A673 (cell line): Measurements from ENCODE around the gene FAM181B. TPM values are rescaled to one million over a fixed set of nuclear protein-coding genes. Genes with fewer than 3 reads are reported as not detected.

ENCODE experiments used
- BruUV-seq: library from RNA; stranded (reverse); fragments of 400-500 nt; replicated peaks from 2 replicates; lab custom pipeline; 2021; lab: Mats Ljungman, UMichigan
- CTCF ChIA-PET: fragments of 300-600 bp; sonication (Branson Sonifier 250); formaldehyde crosslinking; loops from one replicate; lab custom pipeline; 2022; ENCODE audit warnings: antibody characterized with exemption; lab: Charles Lee
- POLR2A ChIA-PET: fragments of 300-600 bp; sonication (Branson Sonifier 250); formaldehyde crosslinking; loops from one replicate; lab custom pipeline; 2022; ENCODE audit warnings: antibody characterized with exemption; ENCODE audit not compliant: low non-redundant PET; lab: Charles Lee
- DNase-seq: peaks from one replicate; pipeline ENCODE4 v3.0.0-alpha.2; 2015; ENCODE audit warnings: low spot score
- H3K27ac ChIP-seq: fragments of 200-600 bp; sonication (generic); 2 replicates; pipeline ENCODE4 v1.5.1; 2016; ENCODE audit warnings: mixed run types, low read depth, mild to moderate bottlenecking, mixed read lengths, antibody characterized with exemption, low read length; ENCODE audit not compliant: poor library complexity, severe bottlenecking
- H3K27me3 ChIP-seq: fragments of 200-600 bp; sonication (generic); replicated peaks from 2 replicates; pipeline ENCODE4 v1.6.1; 2017; ENCODE audit warnings: mixed run types, low read depth, mild to moderate bottlenecking, mixed read lengths, antibody characterized with exemption, low read length; ENCODE audit not compliant: insufficient read depth, poor library complexity
- H3K36me3 ChIP-seq: fragments of 200-600 bp; sonication (generic); 2 replicates; pipeline ENCODE4 v1.6.1; 2016; ENCODE audit warnings: mixed run types, mild to moderate bottlenecking, mixed read lengths, antibody characterized with exemption, low read length; ENCODE audit not compliant: insufficient read depth, poor library complexity, severe bottlenecking
- H3K4me1 ChIP-seq: fragments of 200-600 bp; sonication (generic); 2 replicates; pipeline ENCODE4 v1.6.1; 2017; ENCODE audit warnings: mixed run types, mild to moderate bottlenecking, mixed read lengths, antibody characterized with exemption, low read length; ENCODE audit not compliant: insufficient read depth, poor library complexity, severe bottlenecking
- H3K4me3 ChIP-seq: fragments of 200-600 bp; sonication (generic); 2 replicates; pipeline ENCODE4 v1.5.1; 2016; ENCODE audit warnings: low read depth, mixed run types, mild to moderate bottlenecking, mixed read lengths, low read length; ENCODE audit not compliant: poor library complexity, severe bottlenecking
- H3K9me3 ChIP-seq: fragments of 200-600 bp; sonication (generic); 2 replicates; pipeline ENCODE4 v1.6.1; 2016; ENCODE audit warnings: mixed run types, low read depth, mild to moderate bottlenecking, mixed read lengths, antibody characterized with exemption, low read length; ENCODE audit not compliant: poor library complexity, severe bottlenecking
- EZH2 ChIP-seq: fragments of 200-600 bp; sonication (generic); IDR thresholded peaks from 2 replicates; pipeline ENCODE4 v1.6.1; 2017; ENCODE audit warnings: borderline replicate concordance, low read depth, mild to moderate bottlenecking, mixed read lengths, antibody characterized with exemption, low read length; ENCODE audit not compliant: poor library complexity, severe bottlenecking
- intact Hi-C: fragments of 100-400 bp; cut with micrococcal nuclease; formaldehyde crosslinking; loops from one replicate; pipeline ENCODE4 v1.10.0; 2022; ENCODE audit not compliant: unreplicated experiment
- total RNA-seq: library from RNA; stranded (reverse); gene quantifications from 2 replicates; pipeline ENCODE4 v1.2.3, GENCODE V29; 2021
- TF ChIP-seq, protein P1 (sequence below): fragments of 300-800, 200-600 bp; sonication (generic); conservative IDR thresholded peaks from 2 replicates; pipeline ENCODE4 v1.5.1; 2017; ENCODE audit warnings: low read depth, mild to moderate bottlenecking, antibody characterized with exemption, low read length, moderate library complexity, mixed read lengths

Gene FAM181B
- total RNA-seq, 1 experiment from 2014 or later: not detected

DNA sequence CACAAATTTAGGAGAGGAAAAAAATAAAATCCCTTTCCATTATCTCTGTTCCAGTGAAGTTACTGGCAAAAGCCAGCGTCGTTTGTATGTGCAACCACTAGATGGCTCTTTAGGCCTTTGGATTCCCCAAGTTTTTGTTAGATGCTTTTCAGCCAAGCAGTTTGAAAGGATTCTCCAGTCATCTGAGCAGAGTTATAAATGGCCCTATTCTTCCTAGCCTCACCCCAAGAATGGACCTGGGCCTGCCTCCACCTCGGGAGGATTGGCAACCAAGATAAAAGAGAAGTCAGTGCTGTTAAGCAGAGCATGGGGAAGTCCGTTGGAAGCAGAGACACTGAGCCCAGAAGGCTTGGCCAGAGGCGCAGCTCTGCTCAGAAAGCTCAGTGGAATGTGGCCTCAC is 15.4 kb downstream of the FAM181B start:
- no peak overlapping the region for H3K27ac ChIP-seq
- no peak overlapping the region for H3K4me3 ChIP-seq
- no peaks in the 10 kb centered on the region for H3K36me3 ChIP-seq
- intact Hi-C loops: loop anchor here (1.0 to 10.0 kb wide), 3 partner anchors 146 to 1102 kb away; no protein-coding TSS in a partner anchor
- ChIA-PET CTCF (interaction anchor here (0.8 to 1.5 kb wide), 4 partner anchors 144 to 1108 kb away, joined by 3 to 5 read pairs (median 4); no protein-coding TSS in a partner anchor), POLR2A (no interaction called here)
- peaks cover 1% of the 10 kb centered on the region for H3K27me3 ChIP-seq
- H3K4me1 ChIP-seq: no peaks in the 10 kb centered on the region
- no TSS peak for BruUV-seq
- TF ChIP-seq EZH2: no peak
- TF ChIP-seq, protein P1, sequence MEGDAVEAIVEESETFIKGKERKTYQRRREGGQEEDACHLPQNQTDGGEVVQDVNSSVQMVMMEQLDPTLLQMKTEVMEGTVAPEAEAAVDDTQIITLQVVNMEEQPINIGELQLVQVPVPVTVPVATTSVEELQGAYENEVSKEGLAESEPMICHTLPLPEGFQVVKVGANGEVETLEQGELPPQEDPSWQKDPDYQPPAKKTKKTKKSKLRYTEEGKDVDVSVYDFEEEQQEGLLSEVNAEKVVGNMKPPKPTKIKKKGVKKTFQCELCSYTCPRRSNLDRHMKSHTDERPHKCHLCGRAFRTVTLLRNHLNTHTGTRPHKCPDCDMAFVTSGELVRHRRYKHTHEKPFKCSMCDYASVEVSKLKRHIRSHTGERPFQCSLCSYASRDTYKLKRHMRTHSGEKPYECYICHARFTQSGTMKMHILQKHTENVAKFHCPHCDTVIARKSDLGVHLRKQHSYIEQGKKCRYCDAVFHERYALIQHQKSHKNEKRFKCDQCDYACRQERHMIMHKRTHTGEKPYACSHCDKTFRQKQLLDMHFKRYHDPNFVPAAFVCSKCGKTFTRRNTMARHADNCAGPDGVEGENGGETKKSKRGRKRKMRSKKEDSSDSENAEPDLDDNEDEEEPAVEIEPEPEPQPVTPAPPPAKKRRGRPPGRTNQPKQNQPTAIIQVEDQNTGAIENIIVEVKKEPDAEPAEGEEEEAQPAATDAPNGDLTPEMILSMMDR: peak; percentile 87
- H3K9me3 ChIP-seq: no peaks in the 10 kb centered on the region
- peak; percentile 69 for DNase-seq

DNA sequence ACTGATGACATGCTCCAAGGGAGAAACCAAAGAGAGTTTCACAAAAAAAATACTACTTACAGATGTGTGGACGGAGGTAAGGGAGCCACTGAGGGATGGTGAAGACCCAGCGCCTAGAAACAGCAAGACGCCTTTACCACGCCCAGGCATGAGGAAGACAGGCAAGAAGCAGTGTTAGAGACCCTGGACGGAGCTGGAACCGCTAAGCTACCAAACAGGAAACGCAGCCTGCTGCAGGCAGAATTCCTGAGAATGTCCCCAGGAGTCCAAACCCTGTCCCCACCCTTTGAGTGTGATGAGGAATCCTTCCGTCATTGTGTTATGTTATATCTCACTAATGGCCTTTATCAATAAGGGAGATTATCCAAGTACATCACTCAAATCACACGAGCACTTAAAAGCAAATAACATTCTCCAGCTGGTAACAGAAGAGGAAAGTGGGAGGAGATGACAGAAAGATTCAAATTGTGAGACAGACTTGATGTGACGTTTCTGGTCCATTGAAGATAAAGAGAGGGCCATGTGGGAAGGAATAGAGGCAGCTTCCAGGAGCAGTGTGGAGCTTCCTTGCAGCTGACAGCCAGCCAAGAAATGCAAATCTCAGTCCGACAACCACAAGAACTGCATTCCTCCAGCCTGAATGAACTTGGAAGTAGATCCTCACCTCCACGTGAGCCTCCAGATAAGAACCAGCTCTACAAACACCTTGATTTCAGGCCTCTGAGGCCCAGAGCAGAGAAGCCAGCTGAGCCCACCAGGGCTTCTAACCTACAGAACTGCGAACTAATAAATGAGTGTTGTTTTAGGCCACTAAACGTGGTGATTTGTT is 19.1 kb downstream of the FAM181B start:
- Histone ChIP-seq H3K4me1 (no peaks in the 10 kb centered on the region), H3K4me3 (no peak overlapping the region), H3K9me3 (no peaks in the 10 kb centered on the region), H3K27ac (no peak overlapping the region), H3K27me3 (peaks cover 12% of the 10 kb centered on the region), H3K36me3 (no peaks in the 10 kb centered on the region)
- no peak for DNase-seq
- no TSS peak for BruUV-seq
- POLR2A ChIA-PET: interaction anchor here (0.6 kb wide), 1 partner anchor 569 kb away, joined by 4 read pairs; no protein-coding TSS in a partner anchor
- TF ChIP-seq, protein P1: no peak
- no peak for TF ChIP-seq EZH2
- CTCF ChIA-PET: interaction anchor here (0.6 kb wide), 1 partner anchor 485 kb away, joined by 3 read pairs; no protein-coding TSS in a partner anchor
- intact Hi-C loops: loop anchor here (10.0 kb wide), 1 partner anchor 210 kb away; no protein-coding TSS in a partner anchor

DNA sequence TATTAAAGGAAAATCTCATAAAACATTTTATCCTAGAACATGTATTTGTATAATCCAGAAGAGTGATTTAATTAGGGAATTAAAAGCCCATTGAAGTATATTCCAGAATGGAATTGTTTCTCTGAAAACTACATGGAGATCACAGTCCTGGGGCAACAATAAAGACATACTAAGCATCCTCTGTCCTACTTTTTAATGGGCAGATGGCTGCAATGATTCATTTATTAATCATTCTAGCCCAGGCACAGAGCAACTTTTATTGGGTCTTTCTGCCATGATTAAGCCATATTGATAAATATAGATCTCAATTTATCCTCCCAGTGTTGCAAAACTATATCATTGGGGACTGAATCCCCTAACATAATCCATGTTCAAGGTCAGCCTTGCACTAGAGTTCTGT is 22.0 kb downstream of the FAM181B start:
- no peak for DNase-seq
- no peak overlapping the region for H3K27ac ChIP-seq
- intact Hi-C loops: loop anchor here (10.0 kb wide), 1 partner anchor 213 kb away; no protein-coding TSS in a partner anchor
- BruUV-seq: no TSS peak
- TF ChIP-seq, protein P1: no peak
- TF ChIP-seq EZH2: no peak
- H3K4me1 ChIP-seq: no peaks in the 10 kb centered on the region
- H3K27me3 ChIP-seq: peaks cover 12% of the 10 kb centered on the region
- CTCF ChIA-PET: no interaction called here
- no peaks in the 10 kb centered on the region for H3K9me3 ChIP-seq
- H3K36me3 ChIP-seq: no peaks in the 10 kb centered on the region
- POLR2A ChIA-PET: no interaction called here
- no peak overlapping the region for H3K4me3 ChIP-seq
